RWPE1 (cell line): ENCODE measurements around the gene RASSF5.

Experiments used
- CTCF ChIA-PET: fragments of 350-600 bp; sonication (Branson Sonifier 250); formaldehyde crosslinking; extraction: SDS; loops from one replicate; lab custom pipeline; 2021; lab: Yijun Ruan, JAX
- POLR2A ChIA-PET: fragments of 400-600 bp; formaldehyde crosslinking; extraction: SDS; loops from one replicate; lab custom pipeline; 2020; ENCODE audit warnings: antibody characterized with exemption; ENCODE audit not compliant: low non-redundant PET; lab: Yijun Ruan, JAX
- DNase-seq: peaks from one replicate; pipeline ENCODE4 v3.0.0; 2012; ENCODE audit warnings: low spot score
- H3K27ac ChIP-seq: fragments of 450-650 bp; 2 replicates; pipeline ENCODE4 v1.5.1; 2017
- TF ChIP-seq, protein P1 (sequence below): fragments of 450-650 bp; conservative IDR thresholded peaks from 2 replicates; pipeline ENCODE4 v1.5.1; 2017; ENCODE audit warnings: low read depth, mild to moderate bottlenecking

Gene RASSF5

GRCh38 chr1:206587904-206588303 lies 80.6 kb downstream of the RASSF5 start:
- CTCF ChIA-PET: interaction anchor here (0.8 to 2.9 kb wide), 5 partner anchors 43 to 161 kb away, joined by 3 to 19 read pairs (median 5); no protein-coding TSS in a partner anchor

DNA sequence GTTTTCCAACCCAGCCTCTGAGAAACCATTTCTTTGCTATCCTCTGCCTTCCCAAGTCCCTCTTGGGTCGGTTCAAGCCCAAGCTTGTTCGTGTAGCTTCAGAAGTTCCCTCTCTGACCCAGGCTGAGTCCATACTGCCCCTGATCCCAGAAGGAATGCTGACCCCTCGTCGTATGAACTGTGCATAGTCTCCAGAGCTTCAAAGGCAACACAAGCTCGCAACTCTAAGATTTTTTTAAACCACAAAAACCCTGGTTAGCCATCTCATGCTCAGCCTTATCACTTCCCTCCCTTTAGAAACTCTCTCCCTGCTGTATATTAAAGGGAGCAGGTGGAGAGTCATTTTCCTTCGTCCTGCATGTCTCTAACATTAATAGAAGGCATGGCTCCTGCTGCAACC lies 81.2 kb downstream of the RASSF5 start:
- TF ChIP-seq, protein P1, sequence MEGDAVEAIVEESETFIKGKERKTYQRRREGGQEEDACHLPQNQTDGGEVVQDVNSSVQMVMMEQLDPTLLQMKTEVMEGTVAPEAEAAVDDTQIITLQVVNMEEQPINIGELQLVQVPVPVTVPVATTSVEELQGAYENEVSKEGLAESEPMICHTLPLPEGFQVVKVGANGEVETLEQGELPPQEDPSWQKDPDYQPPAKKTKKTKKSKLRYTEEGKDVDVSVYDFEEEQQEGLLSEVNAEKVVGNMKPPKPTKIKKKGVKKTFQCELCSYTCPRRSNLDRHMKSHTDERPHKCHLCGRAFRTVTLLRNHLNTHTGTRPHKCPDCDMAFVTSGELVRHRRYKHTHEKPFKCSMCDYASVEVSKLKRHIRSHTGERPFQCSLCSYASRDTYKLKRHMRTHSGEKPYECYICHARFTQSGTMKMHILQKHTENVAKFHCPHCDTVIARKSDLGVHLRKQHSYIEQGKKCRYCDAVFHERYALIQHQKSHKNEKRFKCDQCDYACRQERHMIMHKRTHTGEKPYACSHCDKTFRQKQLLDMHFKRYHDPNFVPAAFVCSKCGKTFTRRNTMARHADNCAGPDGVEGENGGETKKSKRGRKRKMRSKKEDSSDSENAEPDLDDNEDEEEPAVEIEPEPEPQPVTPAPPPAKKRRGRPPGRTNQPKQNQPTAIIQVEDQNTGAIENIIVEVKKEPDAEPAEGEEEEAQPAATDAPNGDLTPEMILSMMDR: no peak
- peak overlapping the region; percentile 47 for H3K27ac ChIP-seq
- ChIA-PET CTCF (interaction anchor here (0.8 to 2.9 kb wide), 5 partner anchors 43 to 161 kb away, joined by 3 to 19 read pairs (median 4); no protein-coding TSS in a partner anchor), POLR2A (no interaction called here)
- DNase-seq: no peak

More at GRCh38 chr1:206587904-206588303, 80.6 kb downstream of the RASSF5 start:
- TF ChIP-seq, protein P1: no peak
- DNase-seq: no peak
- POLR2A ChIA-PET: no interaction called here
- peak overlapping the region; percentile 47 for H3K27ac ChIP-seq

DNA sequence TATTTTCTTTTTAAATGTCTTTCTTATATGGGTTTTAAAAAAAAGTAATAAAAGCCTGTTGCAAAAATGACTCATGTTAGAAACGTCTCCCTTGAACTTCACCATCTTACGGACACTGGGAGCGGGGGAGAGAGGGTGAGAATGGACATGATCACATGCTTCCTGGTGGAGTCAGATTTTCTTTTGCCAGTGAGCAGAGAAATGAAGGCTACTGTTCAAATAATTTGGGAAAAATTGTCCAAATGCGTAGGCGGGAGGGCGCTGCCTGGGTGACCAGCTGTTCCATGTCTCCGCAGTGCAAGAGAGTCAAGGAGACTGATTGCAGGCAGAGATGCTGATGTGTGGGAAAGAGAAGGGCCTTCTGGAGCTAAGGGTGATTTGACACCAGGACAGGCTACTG lies 81.9 kb downstream of the RASSF5 start:
- peak overlapping the region; percentile 60 for H3K27ac ChIP-seq
- POLR2A ChIA-PET: no interaction called here
- CTCF ChIA-PET: interaction anchor here (0.6 to 2.9 kb wide), 8 partner anchors 12 to 110 kb away, joined by 3 to 19 read pairs (median 4); partner anchors contain the start of gene EIF2D
- DNase-seq: peak; percentile 94
- TF ChIP-seq, protein P1: no peak

- TF ChIP-seq, protein P1: no peak
- DNase-seq: peak; percentile 96
- no peak overlapping the region for H3K27ac ChIP-seq
- ChIA-PET POLR2A (no interaction called here), CTCF (interaction anchor here (0.6 kb wide), 1 partner anchor 100 kb away, joined by 3 read pairs; no protein-coding TSS in a partner anchor)
These were observed 82.9 kb downstream of the RASSF5 start for GRCh38 chr1:206590025-206590758.

DNA sequence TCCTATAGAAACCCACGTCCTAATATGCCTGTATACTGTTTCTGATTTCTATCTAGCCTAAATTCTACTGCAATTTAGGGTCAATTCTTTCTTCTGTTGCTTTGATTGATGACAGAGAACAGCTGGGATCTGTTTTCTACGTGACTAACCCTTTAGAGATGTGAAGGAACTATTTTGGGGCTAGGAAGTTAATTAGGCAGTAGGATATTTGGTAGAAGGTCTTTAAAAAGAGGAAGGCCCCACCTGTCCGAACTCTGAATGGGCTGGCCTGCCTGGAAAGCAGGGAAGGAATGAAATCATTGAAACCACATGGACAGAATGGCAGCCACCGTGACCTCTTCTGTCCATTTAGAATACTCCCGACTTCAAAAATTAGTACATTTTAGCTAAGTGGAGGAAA lies 83.9 kb downstream of the RASSF5 start:
- CTCF ChIA-PET: interaction anchor here (0.6 to 3.5 kb wide), 10 partner anchors 8 to 391 kb away, joined by 3 to 15 read pairs (median 3); no protein-coding TSS in a partner anchor
- DNase-seq: no peak
- POLR2A ChIA-PET: interaction anchor here (0.7 kb wide), 1 partner anchor 10 kb away, joined by 3 read pairs; no protein-coding TSS in a partner anchor
- H3K27ac ChIP-seq: no peak overlapping the region
- TF ChIP-seq, protein P1: no peak

DNA sequence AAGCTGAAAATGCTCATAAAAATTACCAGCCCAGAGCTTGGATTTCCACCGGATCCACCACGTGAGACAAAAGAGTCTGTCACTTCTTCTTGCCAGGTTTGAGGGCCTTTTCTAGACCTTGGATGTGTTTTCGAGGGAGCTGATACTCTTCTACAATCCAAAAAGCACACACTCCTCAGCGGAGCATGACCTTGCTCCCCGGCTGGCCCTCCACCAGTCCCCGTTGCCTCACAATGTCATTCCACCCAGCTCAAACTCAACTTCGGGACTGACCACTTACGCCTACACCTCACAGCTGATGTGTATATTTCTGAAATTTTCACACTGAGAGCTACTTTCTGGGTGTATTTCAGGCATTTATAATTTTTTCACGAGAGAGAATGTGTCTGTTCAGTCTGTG lies 84.4 kb downstream of the RASSF5 start:
- TF ChIP-seq, protein P1: no peak
- DNase-seq: no peak
- H3K27ac ChIP-seq: no peak overlapping the region
- ChIA-PET CTCF (interaction anchor here (0.6 to 3.5 kb wide), 12 partner anchors 8 to 390 kb away, joined by 3 to 15 read pairs (median 3); no protein-coding TSS in a partner anchor), POLR2A (interaction anchor here (0.7 kb wide), 1 partner anchor 9 kb away, joined by 3 read pairs; no protein-coding TSS in a partner anchor)
